Neural progenitor cell (in vitro differentiated cells): ENCODE data around the gene IFT81.

Source experiments
- CTCF ChIP-seq: fragments of 200-600 bp; sonication (generic); IDR thresholded peaks from 2 replicates; pipeline ENCODE4 v1.5.1; 2017; ENCODE audit warnings: antibody characterized with exemption, mild to moderate bottlenecking
- EZH2 ChIP-seq: fragments of 200-600 bp; sonication (generic); IDR thresholded peaks from 2 replicates; pipeline ENCODE4 v1.6.1; 2017; ENCODE audit warnings: antibody characterized with exemption, mild to moderate bottlenecking, moderate library complexity
- EZH2phosphoT487 ChIP-seq: fragments of 200-600 bp; sonication (generic); IDR thresholded peaks from 2 replicates; pipeline ENCODE4 v1.6.1; 2017; ENCODE audit warnings: antibody characterized with exemption

GRCh38 chr12:110205931-110206330, 81.8 kb downstream of the IFT81 start:
- no peak for TF ChIP-seq EZH2phosphoT487
- no peak for TF ChIP-seq CTCF
- no peak for TF ChIP-seq EZH2
